Astrocyte (in vitro differentiated cells and primary cell): ENCODE results near the gene NAA15. TPM values are rescaled to one million over a fixed set of nuclear protein-coding genes. Genes with fewer than 3 reads are reported as not detected.
"Not testable (repeated sequence)": the region's sequence is repeated elsewhere in the genome, so short reads cannot be mapped to it uniquely, and the experiment has no call there.

Experiments used
- DNase-seq: peaks from one replicate; pipeline ENCODE4 v3.0.0-alpha.2; 2010; ENCODE audit warnings: low read depth
- FAIRE-seq: peaks from 2 replicates; lab custom pipeline; 2011; peaks lifted over from hg19 to GRCh38; lab: Jason Lieb, UNC
- H2AFZ ChIP-seq: 2 replicates; pipeline ENCODE4 v1.6.0; 2012; ENCODE audit warnings: low read depth, low read length, inconsistent platforms
- H3K27ac ChIP-seq: 2 replicates; pipeline ENCODE4 v1.5.1; 2011; ENCODE audit warnings: low read depth, low read length, inconsistent platforms
- H3K27me3 ChIP-seq: 2 replicates; pipeline ENCODE4 v1.6.0; 2011; ENCODE audit warnings: low read length, inconsistent platforms; ENCODE audit not compliant: insufficient read depth
- H3K36me3 ChIP-seq: 2 replicates; pipeline ENCODE4 v1.5.1; 2011; ENCODE audit warnings: low read length, inconsistent platforms; ENCODE audit not compliant: insufficient read depth
- H3K4me1 ChIP-seq: 2 replicates; pipeline ENCODE4 v1.5.1; 2011; ENCODE audit warnings: low read length, inconsistent platforms; ENCODE audit not compliant: insufficient read depth
- H3K4me2 ChIP-seq: 2 replicates; pipeline ENCODE4 v1.6.0; 2012; ENCODE audit warnings: low read length, inconsistent platforms
- H3K4me3 ChIP-seq: 2 replicates; pipeline ENCODE4 v1.5.1; 2011; ENCODE audit warnings: low read depth, mild to moderate bottlenecking, low read length, inconsistent platforms; ENCODE audit not compliant: insufficient read depth
- H3K79me2 ChIP-seq: 2 replicates; pipeline ENCODE4 v1.6.0; 2012; ENCODE audit warnings: mild to moderate bottlenecking, low read length, inconsistent platforms; ENCODE audit not compliant: insufficient read depth
- H3K9ac ChIP-seq: 2 replicates; pipeline ENCODE4 v1.6.0; 2012; ENCODE audit warnings: mild to moderate bottlenecking, low read length, inconsistent platforms
- H3K9me3 ChIP-seq: 2 replicates; pipeline ENCODE4 v1.5.1; 2012; ENCODE audit warnings: low read depth, mild to moderate bottlenecking, low read length, inconsistent platforms; ENCODE audit not compliant: insufficient read depth
- H4K20me1 ChIP-seq: 2 replicates; pipeline ENCODE4 v1.6.0; 2012; ENCODE audit warnings: low read length, inconsistent platforms; ENCODE audit not compliant: insufficient read depth
- H3K27ac Mint-ChIP-seq: one replicate; pipeline ENCODE4 v1.8.0; 2021; ENCODE audit warnings: mild to moderate bottlenecking, mixed read lengths; ENCODE audit not compliant: unreplicated experiment
- H3K27me3 Mint-ChIP-seq: one replicate; pipeline ENCODE4 v1.8.0; 2021; ENCODE audit warnings: low read depth, mixed read lengths; ENCODE audit not compliant: unreplicated experiment
- H3K36me3 Mint-ChIP-seq: one replicate; pipeline ENCODE4 v1.8.0; 2021; ENCODE audit warnings: low read depth, mixed read lengths; ENCODE audit not compliant: unreplicated experiment
- H3K4me1 Mint-ChIP-seq: one replicate; pipeline ENCODE4 v1.8.0; 2021; ENCODE audit warnings: low read depth, mixed read lengths; ENCODE audit not compliant: unreplicated experiment
- H3K4me3 Mint-ChIP-seq: one replicate; pipeline ENCODE4 v1.8.0; 2021; ENCODE audit warnings: mild to moderate bottlenecking, moderate library complexity, mixed read lengths; ENCODE audit not compliant: unreplicated experiment
- H3K9me3 Mint-ChIP-seq: one replicate; pipeline ENCODE4 v1.8.0; 2021; ENCODE audit warnings: mild to moderate bottlenecking, mixed read lengths; ENCODE audit not compliant: unreplicated experiment
- CTCF ChIP-seq: IDR thresholded peaks from 2 replicates; pipeline ENCODE4 v1.5.1; 2011; ENCODE audit warnings: low read depth, mild to moderate bottlenecking, inconsistent platforms, low read length, moderate library complexity; ENCODE audit not compliant: insufficient read depth
- EZH2 ChIP-seq: IDR thresholded peaks from 2 replicates; pipeline ENCODE4 v1.6.1; 2012; ENCODE audit warnings: mild to moderate bottlenecking, low read length, inconsistent platforms; ENCODE audit not compliant: insufficient read depth
- total RNA-seq: library from RNA; stranded (reverse); gene quantifications from 2 replicates; pipeline ENCODE4 v1.2.1, GENCODE V29; 2021

NAA15 gene
- total RNA-seq, 1 donor from 2014 or later: 64.5 TPM

DNA sequence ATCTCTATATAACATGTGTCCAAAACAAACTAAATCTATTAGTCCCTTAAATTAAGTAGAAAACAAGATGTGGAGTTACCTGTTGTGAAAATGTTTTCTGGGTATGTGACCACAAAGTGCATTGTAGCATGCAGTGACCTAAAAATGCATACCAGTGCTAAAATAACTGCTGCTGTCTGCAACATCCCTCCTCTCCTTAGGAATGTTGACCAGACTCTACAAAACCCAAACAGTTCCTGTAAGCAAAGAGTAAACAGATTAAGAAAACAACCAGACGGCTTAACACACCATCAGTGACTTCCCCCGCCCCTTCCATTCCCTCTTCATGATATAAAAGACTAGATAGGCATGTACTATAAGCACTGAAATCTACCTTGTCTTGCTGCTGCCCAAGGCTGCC, 136.8 kb downstream of the NAA15 start:
- Mint-ChIP-seq H3K27ac (no peak overlapping the region), H3K27me3 (no peaks in the 10 kb centered on the region), H3K9me3 (peaks cover 15% of the 10 kb centered on the region), H3K36me3 (peaks cover 46% of the 10 kb centered on the region), H3K4me3 (no peak overlapping the region), H3K4me1 (peaks cover 8% of the 10 kb centered on the region)
- Histone ChIP-seq H3K27me3 (no peaks in the 10 kb centered on the region), H3K9ac (no peak overlapping the region), H2AFZ (no peak overlapping the region), H3K4me2 (no peak overlapping the region), H4K20me1 (no peaks in the 10 kb centered on the region), H3K9me3 (no peaks in the 10 kb centered on the region), H3K4me3 (no peak overlapping the region), H3K79me2 (no peaks in the 10 kb centered on the region), H3K27ac (no peak overlapping the region), H3K36me3 (no peaks in the 10 kb centered on the region), H3K4me1 (no peaks in the 10 kb centered on the region)
- DNase-seq (no peak), FAIRE-seq (no peak)
- TF ChIP-seq EZH2 (no peak), CTCF (no peak)

DNA sequence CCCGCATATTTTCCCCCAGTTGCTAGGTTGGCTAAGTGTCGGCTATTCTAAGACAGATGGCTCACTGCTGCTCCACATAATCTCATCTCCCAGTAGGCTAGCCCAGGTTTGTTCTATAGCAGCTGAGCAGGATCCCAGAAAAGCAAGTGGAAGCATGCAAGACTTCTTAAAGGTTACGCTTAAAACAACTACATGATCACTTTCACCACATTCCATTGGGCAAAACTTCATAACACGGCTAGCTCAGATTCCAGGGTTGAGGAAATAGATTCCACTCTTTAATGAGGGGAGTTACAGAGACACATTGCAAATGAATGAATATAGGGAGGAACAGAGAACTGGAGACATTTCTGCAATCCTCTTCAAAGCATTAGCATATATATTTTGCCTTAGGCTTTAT, 139.7 kb downstream of the NAA15 start:
- Mint-ChIP-seq H3K4me1 (peaks cover 8% of the 10 kb centered on the region), H3K4me3 (no peak overlapping the region), H3K27me3 (no peaks in the 10 kb centered on the region), H3K9me3 (peaks cover 15% of the 10 kb centered on the region), H3K27ac (peak overlapping the region; percentile 48), H3K36me3 (peaks cover 39% of the 10 kb centered on the region)
- H3K27me3 ChIP-seq: no peaks in the 10 kb centered on the region
- H3K9ac ChIP-seq: no peak overlapping the region
- no peaks in the 10 kb centered on the region for H3K4me1 ChIP-seq
- no peak overlapping the region for H2AFZ ChIP-seq
- no peak overlapping the region for H3K4me2 ChIP-seq
- no peaks in the 10 kb centered on the region for H3K79me2 ChIP-seq
- no peak for FAIRE-seq
- no peak overlapping the region for H3K4me3 ChIP-seq
- H3K27ac ChIP-seq: no peak overlapping the region
- DNase-seq: peak; percentile 44
- TF ChIP-seq CTCF (no peak), EZH2 (no peak)
- no peaks in the 10 kb centered on the region for H3K36me3 ChIP-seq
- H4K20me1 ChIP-seq: no peaks in the 10 kb centered on the region
- H3K9me3 ChIP-seq: no peaks in the 10 kb centered on the region

DNA sequence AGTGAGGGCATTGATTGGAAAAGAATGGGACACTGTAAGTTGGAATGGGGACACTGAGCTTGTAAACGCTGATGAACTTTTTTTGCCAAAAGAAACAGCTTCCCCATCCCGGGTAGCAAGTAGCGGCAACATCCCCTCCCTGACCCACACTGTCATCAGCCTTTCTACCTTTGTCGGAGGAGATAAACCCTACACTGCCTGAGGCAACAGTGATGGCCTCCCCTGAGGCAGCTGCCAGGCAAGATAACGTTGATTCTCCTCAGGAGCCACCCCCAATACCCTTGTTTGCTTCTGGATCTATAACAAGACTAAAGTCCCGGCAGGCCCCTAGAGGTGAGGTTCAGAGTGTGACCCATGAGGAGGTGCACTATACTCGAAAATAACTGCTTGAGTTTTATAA, 142.4 kb downstream of the NAA15 start:
- no peaks in the 10 kb centered on the region for H3K79me2 ChIP-seq
- Mint-ChIP-seq H3K4me1 (peaks cover 5% of the 10 kb centered on the region), H3K9me3 (peaks cover 14% of the 10 kb centered on the region), H3K27ac (no peak overlapping the region), H3K27me3 (no peaks in the 10 kb centered on the region), H3K36me3 (peaks cover 40% of the 10 kb centered on the region), H3K4me3 (no peak overlapping the region)
- H3K27ac ChIP-seq: no peak overlapping the region
- TF ChIP-seq CTCF (no peak), EZH2 (no peak)
- no peaks in the 10 kb centered on the region for H4K20me1 ChIP-seq
- no peak overlapping the region for H3K9ac ChIP-seq
- H3K4me2 ChIP-seq: no peak overlapping the region
- FAIRE-seq (no peak), DNase-seq (no peak)
- no peaks in the 10 kb centered on the region for H3K4me1 ChIP-seq
- H3K9me3 ChIP-seq: no peaks in the 10 kb centered on the region
- H3K4me3 ChIP-seq: no peak overlapping the region
- H3K27me3 ChIP-seq: no peaks in the 10 kb centered on the region
- no peak overlapping the region for H2AFZ ChIP-seq
- no peaks in the 10 kb centered on the region for H3K36me3 ChIP-seq

DNA sequence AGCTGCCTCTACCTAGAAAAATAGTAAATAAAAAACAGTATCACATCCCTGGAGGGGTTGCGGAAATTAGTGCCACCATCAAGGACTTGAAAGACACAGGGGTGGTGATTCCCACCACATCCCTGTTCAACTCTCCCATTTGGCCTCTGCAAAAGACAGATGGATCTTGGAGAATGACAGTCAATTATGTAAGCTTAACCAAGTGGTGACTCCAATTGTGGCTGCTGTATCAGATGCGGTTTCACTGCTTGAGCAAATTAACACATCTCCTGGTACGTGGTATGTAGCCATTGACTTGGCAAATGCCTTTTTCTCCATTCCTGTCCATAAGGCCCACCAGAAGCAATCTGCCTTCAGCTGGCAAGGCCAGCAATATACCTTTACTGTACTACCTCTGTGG, 143.6 kb downstream of the NAA15 start:
- H3K4me3 ChIP-seq, H3K9ac ChIP-seq, H3K27me3 Mint-ChIP-seq, H3K36me3 ChIP-seq, H2AFZ ChIP-seq, H3K27ac Mint-ChIP-seq, DNase-seq, H3K9me3 Mint-ChIP-seq, H3K9me3 ChIP-seq, H3K4me3 Mint-ChIP-seq, H3K27ac ChIP-seq, H3K79me2 ChIP-seq, FAIRE-seq, H3K27me3 ChIP-seq, H3K4me1 ChIP-seq, H3K4me1 Mint-ChIP-seq, H4K20me1 ChIP-seq, H3K4me2 ChIP-seq: not testable (repeated sequence)
- H3K36me3 Mint-ChIP-seq: peaks cover 36% of the 10 kb centered on the region
